Measurements from ENCODE around the gene RTL9.
"Not testable (repeated sequence)": the region's sequence is repeated elsewhere in the genome, so short reads cannot be mapped to it uniquely, and the experiment has no call there.

RTL9 gene

GRCh38 chrX:110327336-110327735 lies 31.3 kb upstream of the RTL9 start:
- ATAC-seq: no peak
- Mint-ChIP-seq H3K4me3 (no peak overlapping the region), H3K27ac (no peak overlapping the region), H3K4me1 (no peaks in the 10 kb centered on the region), H3K9me3 (no peaks in the 10 kb centered on the region), H3K27me3 (no peaks in the 10 kb centered on the region)
- no peak for DNase-seq

GRCh38 chrX:110328613-110329012 lies 30.0 kb upstream of the RTL9 start:
- not testable (repeated sequence) for H3K9me3 Mint-ChIP-seq, H3K4me1 Mint-ChIP-seq, H3K4me3 Mint-ChIP-seq, ATAC-seq, H3K27me3 Mint-ChIP-seq, H3K27ac Mint-ChIP-seq, DNase-seq

- ATAC-seq (no peak), DNase-seq (no peak)
- Mint-ChIP-seq H3K27me3 (no peaks in the 10 kb centered on the region), H3K9me3 (no peaks in the 10 kb centered on the region), H3K4me1 (no peaks in the 10 kb centered on the region), H3K27ac (no peak overlapping the region), H3K4me3 (no peak overlapping the region)
Observed at GRCh38 chrX:110331444-110332030, 27.1 kb upstream of the RTL9 start.

GRCh38 chrX:110333458-110333857 lies 25.2 kb upstream of the RTL9 start:
- H3K27me3 Mint-ChIP-seq, DNase-seq, H3K27ac Mint-ChIP-seq, H3K4me1 Mint-ChIP-seq, ATAC-seq, H3K4me3 Mint-ChIP-seq, H3K9me3 Mint-ChIP-seq: not testable (repeated sequence)

- no peak for ATAC-seq
- H3K9me3 Mint-ChIP-seq: no peaks in the 10 kb centered on the region
- H3K4me3 Mint-ChIP-seq: no peak overlapping the region
- no peaks in the 10 kb centered on the region for H3K4me1 Mint-ChIP-seq
- H3K27ac Mint-ChIP-seq: no peak overlapping the region
- no peaks in the 10 kb centered on the region for H3K27me3 Mint-ChIP-seq
- DNase-seq: no peak
Observed at GRCh38 chrX:110338935-110339334, 19.7 kb upstream of the RTL9 start.

DNA sequence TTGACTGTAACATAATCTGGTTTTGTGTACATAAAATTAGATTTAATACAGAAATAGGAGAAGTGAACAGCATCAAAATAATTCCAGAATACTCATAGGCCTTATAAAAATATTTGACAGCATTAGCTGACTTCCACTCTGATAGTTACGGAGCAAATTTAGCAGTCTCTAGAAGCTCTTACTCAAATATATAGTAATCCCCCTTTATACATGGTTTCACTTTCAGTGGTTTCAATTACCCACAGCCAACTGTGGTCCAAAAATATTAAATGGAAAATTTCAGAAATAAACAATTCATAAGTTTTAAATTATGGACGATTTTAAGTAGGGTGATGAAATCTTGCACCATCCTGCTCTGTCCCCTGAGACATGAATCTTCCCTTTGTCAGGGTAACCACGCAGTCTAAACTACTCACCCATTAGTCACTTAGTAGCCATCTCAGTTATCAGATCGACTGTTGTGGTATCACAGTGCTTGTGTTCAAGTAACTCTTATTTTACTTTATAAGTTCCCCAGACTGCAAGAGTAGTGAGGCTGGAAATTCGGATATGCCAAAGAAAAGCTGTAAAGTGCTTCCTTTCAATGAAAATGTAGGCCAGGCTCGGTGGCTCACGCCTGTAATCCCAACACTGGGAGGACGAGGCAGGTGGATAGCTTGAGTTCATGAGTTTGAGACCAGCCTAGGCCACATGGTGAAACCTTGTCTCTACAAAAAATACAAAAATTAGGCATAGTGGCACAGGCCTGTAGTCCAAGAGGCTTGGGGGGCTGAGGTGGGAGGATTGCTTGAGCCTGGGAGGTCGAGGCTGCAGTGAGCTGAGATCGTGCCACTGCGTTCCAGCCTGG lies 17.2 kb upstream of the RTL9 start:
- Mint-ChIP-seq H3K27ac (peak overlapping the region; percentile 96 to 98), H3K27me3 (no peaks in the 10 kb centered on the region), H3K9me3 (no peaks in the 10 kb centered on the region), H3K4me1 (no peaks in the 10 kb centered on the region), H3K4me3 (peak overlapping the region; percentile 8 to 39)
- ATAC-seq (peak; percentile 99), DNase-seq (peak; percentile 5 to 13)

- DNase-seq: no peak
- no peaks in the 10 kb centered on the region for H3K9me3 Mint-ChIP-seq
- no peak for ATAC-seq
- H3K27me3 Mint-ChIP-seq: no peaks in the 10 kb centered on the region
- H3K4me1 Mint-ChIP-seq: no peaks in the 10 kb centered on the region
- H3K27ac Mint-ChIP-seq: no peak overlapping the region
- no peak overlapping the region for H3K4me3 Mint-ChIP-seq
Observed at GRCh38 chrX:110346681-110347080, 12.0 kb upstream of the RTL9 start.

DNA sequence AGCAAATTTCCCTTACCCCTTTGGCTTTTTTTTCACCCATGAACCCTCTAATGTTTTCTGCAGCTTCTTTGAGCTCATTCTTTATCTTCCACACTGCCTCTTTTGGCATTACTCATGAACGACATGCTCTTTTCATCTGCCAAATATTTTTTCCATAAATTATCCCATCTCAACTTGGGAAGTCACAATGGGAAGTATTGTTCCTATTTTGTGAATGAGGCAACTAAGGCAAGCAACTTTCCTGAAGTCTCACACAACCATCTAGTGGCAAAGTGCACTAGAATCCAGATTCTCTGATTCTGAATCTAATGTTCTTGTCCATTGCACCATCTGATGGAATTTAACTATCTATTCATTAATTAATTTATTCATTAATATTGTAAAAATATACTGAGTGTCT lies 625 bp downstream of the RTL9 start:
- DNase-seq (no peak), ATAC-seq (no peak)
- Mint-ChIP-seq H3K27me3 (no peaks in the 10 kb centered on the region), H3K27ac (no peak overlapping the region), H3K9me3 (no peaks in the 10 kb centered on the region), H3K4me3 (no peak overlapping the region), H3K4me1 (no peaks in the 10 kb centered on the region)

DNA sequence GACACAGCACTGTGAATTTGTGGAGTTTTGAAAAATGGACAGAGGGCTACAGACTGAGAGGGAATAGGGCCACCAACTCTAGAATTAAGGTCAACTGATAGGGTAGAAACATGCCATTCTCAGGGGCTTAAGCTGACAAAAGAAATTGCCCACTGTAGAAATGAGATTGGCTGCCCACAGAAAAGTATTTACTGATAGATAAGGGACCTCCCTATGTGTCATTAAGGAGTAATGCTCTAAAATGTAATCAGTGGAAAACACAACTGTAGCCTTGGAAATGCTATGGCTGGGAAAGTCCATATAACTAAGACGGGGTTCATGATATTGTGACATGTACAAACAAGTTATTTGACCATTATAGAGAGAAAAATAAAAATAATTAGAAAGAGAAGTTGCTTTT lies 4.6 kb downstream of the RTL9 start:
- no peaks in the 10 kb centered on the region for H3K9me3 Mint-ChIP-seq
- no peak overlapping the region for H3K4me3 Mint-ChIP-seq
- H3K27ac Mint-ChIP-seq: no peak overlapping the region
- H3K4me1 Mint-ChIP-seq: no peaks in the 10 kb centered on the region
- no peak for ATAC-seq
- no peak for DNase-seq
- peaks cover 3% of the 10 kb centered on the region for H3K27me3 Mint-ChIP-seq

DNA sequence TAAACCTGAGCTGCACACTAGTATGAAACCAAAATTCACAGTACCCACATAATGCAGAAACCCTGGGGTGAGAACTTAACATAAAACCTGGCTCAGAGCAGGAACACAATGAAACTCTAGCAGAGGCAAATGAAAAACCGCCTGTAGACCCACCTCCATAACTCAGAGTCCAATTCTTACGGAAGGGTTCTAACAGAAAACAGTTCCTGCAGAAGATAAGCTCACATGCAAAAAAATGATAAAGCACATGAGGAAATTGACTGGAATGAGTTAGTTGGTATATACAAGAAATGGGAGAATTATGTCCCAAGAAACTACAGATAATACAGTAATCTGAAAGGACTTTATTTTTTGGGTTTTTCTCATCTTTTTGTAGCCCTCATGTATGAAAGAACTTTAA lies 14.7 kb downstream of the RTL9 start:
- no peak for ATAC-seq
- no peaks in the 10 kb centered on the region for H3K9me3 Mint-ChIP-seq
- H3K27ac Mint-ChIP-seq: no peak overlapping the region
- H3K4me3 Mint-ChIP-seq: no peak overlapping the region
- DNase-seq: no peak
- peaks cover 3% of the 10 kb centered on the region for H3K27me3 Mint-ChIP-seq
- H3K4me1 Mint-ChIP-seq: no peaks in the 10 kb centered on the region

GRCh38 chrX:110374559-110374958 lies 15.9 kb downstream of the RTL9 start:
- ATAC-seq (no peak), DNase-seq (no peak)
- Mint-ChIP-seq H3K27me3 (no peaks in the 10 kb centered on the region), H3K4me3 (no peak overlapping the region), H3K9me3 (no peaks in the 10 kb centered on the region), H3K27ac (no peak overlapping the region), H3K4me1 (no peaks in the 10 kb centered on the region)

DNA sequence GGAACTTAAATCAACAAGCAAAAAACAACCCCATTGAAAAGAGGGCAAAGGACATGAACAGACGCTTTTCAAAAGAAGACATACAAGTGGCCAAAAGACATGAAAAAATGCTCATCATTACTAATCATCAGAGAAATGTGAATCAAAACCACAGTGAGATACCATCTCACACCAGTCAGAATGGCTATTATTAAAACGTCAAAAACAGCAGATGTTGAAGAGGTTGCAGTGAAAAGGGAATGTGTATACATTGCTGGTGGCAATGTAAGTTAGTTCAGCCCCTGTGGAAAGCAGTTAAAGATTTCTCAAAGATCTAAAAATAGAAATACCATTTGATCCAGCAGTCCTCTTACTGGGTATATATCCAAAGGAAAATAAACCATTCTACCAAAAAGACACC lies 22.6 kb downstream of the RTL9 start:
- H3K27ac Mint-ChIP-seq: no peak overlapping the region
- no peaks in the 10 kb centered on the region for H3K4me1 Mint-ChIP-seq
- H3K4me3 Mint-ChIP-seq: no peak overlapping the region
- no peak for DNase-seq
- no peak for ATAC-seq
- no peaks in the 10 kb centered on the region for H3K27me3 Mint-ChIP-seq
- no peaks in the 10 kb centered on the region for H3K9me3 Mint-ChIP-seq

GRCh38 chrX:110383414-110383813 lies 24.8 kb downstream of the RTL9 start:
- no peaks in the 10 kb centered on the region for H3K4me1 Mint-ChIP-seq
- DNase-seq: no peak
- ATAC-seq: no peak
- H3K27me3 Mint-ChIP-seq: no peaks in the 10 kb centered on the region
- no peak overlapping the region for H3K4me3 Mint-ChIP-seq
- H3K27ac Mint-ChIP-seq: no peak overlapping the region
- no peaks in the 10 kb centered on the region for H3K9me3 Mint-ChIP-seq

- Mint-ChIP-seq H3K27ac (no peak overlapping the region), H3K9me3 (no peaks in the 10 kb centered on the region), H3K4me3 (no peak overlapping the region), H3K4me1 (no peaks in the 10 kb centered on the region), H3K27me3 (no peaks in the 10 kb centered on the region)
- DNase-seq: no peak
- no peak for ATAC-seq
Observed at GRCh38 chrX:110384490-110384889, 25.8 kb downstream of the RTL9 start.

DNA sequence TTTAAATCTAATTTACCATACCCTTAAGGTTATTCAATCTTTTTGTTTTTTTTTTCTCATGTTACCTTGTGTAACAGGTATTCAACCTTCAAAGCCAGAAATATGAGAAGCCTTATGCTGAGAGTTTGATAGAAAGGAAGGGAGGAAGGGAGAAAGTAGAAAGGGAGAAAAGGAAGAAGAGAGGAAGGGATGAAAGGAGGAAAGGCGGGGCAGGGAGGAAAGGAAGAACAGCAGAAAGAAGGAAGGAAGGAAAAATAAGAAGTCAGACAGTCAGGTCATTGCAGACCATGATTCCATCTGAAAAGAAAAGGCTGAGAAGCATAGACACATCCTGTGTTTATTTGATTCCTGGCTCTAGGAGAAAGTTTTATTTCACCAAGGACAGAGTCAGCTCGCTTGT lies 30.9 kb downstream of the RTL9 start:
- DNase-seq: no peak
- Mint-ChIP-seq H3K27me3 (no peaks in the 10 kb centered on the region), H3K27ac (no peak overlapping the region), H3K4me1 (no peaks in the 10 kb centered on the region), H3K9me3 (no peaks in the 10 kb centered on the region), H3K4me3 (no peak overlapping the region)
- no peak for ATAC-seq

DNA sequence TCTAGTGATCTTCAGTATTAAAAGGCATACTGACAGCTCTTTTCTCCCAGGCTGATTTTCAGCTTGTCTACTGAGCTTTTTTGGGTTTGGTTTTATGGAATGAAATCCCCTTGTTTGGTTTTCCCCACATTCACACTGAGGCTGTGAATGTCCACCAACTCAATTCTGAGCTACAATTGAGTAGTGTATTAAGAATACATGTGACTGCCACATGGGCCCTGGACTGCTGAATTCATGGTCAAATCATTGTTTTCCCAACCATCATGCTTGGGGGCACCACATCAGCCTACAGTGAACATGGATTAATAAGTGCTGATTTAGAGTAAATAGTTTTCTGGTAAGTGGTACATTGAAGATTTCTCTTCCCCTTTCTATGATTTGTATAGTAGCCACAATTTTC lies 32.4 kb downstream of the RTL9 start:
- Mint-ChIP-seq H3K4me3 (no peak overlapping the region), H3K4me1 (no peaks in the 10 kb centered on the region), H3K27me3 (no peaks in the 10 kb centered on the region), H3K9me3 (no peaks in the 10 kb centered on the region), H3K27ac (no peak overlapping the region)
- DNase-seq (no peak), ATAC-seq (no peak)

DNA sequence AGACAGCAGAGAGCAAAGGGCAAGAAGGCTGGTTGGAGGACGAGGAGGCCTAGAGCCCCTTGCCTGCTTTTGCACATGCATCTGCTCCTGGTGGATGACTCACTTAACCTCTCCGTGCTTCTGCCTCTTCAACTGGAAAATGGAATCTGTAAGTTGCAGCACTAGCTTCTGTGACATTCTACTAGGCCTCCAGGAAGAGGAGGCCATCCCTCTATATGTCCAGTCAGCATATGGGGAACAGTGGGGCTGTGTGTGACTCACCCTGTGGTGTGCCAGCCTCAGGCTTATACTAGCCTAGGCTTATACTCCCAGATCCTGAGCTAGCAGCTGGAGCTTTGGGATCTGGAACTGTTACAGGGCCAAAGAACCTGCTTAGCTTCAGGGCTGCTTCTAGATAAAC lies 36.0 kb downstream of the RTL9 start:
- Mint-ChIP-seq H3K9me3 (no peaks in the 10 kb centered on the region), H3K27ac (peak overlapping the region in 1 of 2 donors; percentile 34), H3K4me1 (no peaks in the 10 kb centered on the region), H3K4me3 (no peak overlapping the region), H3K27me3 (no peaks in the 10 kb centered on the region)
- DNase-seq (no peak), ATAC-seq (no peak)

Data from stimulated activated naive CD8-positive, alpha-beta T cell treated with anti-CD3 and anti-CD28 coated beads, Interleukin-15, amount 100 ng/mL, for 72 hours (primary cell).